Measurements from ENCODE around the gene TBC1D22A.

The TBC1D22A gene

GRCh38 chr22:46937939-46938338 lies 175.5 kb downstream of the TBC1D22A start:
- no peak for DNase-seq

- DNase-seq: peak; percentile 45
Measured at GRCh38 chr22:46941968-46942798, 179.7 kb downstream of the TBC1D22A start.

GRCh38 chr22:46942799-46943785 lies 180.6 kb downstream of the TBC1D22A start:
- peak; percentile 65 for DNase-seq

GRCh38 chr22:46945481-46945880 lies 183.0 kb downstream of the TBC1D22A start:
- DNase-seq: no peak

- DNase-seq: no peak
Measured at GRCh38 chr22:46946383-46946962, 184.0 kb downstream of the TBC1D22A start.

- DNase-seq: no peak
Measured at GRCh38 chr22:46947516-46948257, 185.2 kb downstream of the TBC1D22A start.

GRCh38 chr22:46948411-46949144 lies 186.1 kb downstream of the TBC1D22A start:
- no peak for DNase-seq

GRCh38 chr22:46951350-46951749 lies 188.9 kb downstream of the TBC1D22A start:
- no peak for DNase-seq

GRCh38 chr22:46951973-46952372 lies 189.5 kb downstream of the TBC1D22A start:
- DNase-seq: no peak

- no peak for DNase-seq
Measured at GRCh38 chr22:46953968-46954765, 191.7 kb downstream of the TBC1D22A start.

- DNase-seq: no peak
Measured at GRCh38 chr22:46954781-46955180, 192.3 kb downstream of the TBC1D22A start.

- DNase-seq: no peak
Measured at GRCh38 chr22:46956498-46957215, 194.2 kb downstream of the TBC1D22A start.

GRCh38 chr22:46957521-46957920 lies 195.1 kb downstream of the TBC1D22A start:
- no peak for DNase-seq

- no peak for DNase-seq
Measured at GRCh38 chr22:46958191-46958590, 195.7 kb downstream of the TBC1D22A start.

- no peak for DNase-seq
Measured at GRCh38 chr22:46958658-46959057, 196.2 kb downstream of the TBC1D22A start.

GRCh38 chr22:46959369-46959768 lies 196.9 kb downstream of the TBC1D22A start:
- DNase-seq: no peak

- no peak for DNase-seq
Measured at GRCh38 chr22:46961591-46962295, 199.3 kb downstream of the TBC1D22A start.

GRCh38 chr22:46962406-46962805 lies 200.0 kb downstream of the TBC1D22A start:
- no peak for DNase-seq
